GM18873 (cell line): Measurements from ENCODE around the gene TBC1D14.
"Not testable (repeated sequence)": the region's sequence is repeated elsewhere in the genome, so short reads cannot be mapped to it uniquely, and the experiment has no call there.

Experiments used
- ATAC-seq: cut with Tn5 transposase; IDR thresholded peaks from one replicate; pipeline ENCODE4 v1.9.1; 2021; ENCODE audit warnings: mild to moderate bottlenecking, moderate library complexity, moderate number of reproducible peaks; ENCODE audit not compliant: unreplicated experiment, low FRiP score

The TBC1D14 gene

DNA sequence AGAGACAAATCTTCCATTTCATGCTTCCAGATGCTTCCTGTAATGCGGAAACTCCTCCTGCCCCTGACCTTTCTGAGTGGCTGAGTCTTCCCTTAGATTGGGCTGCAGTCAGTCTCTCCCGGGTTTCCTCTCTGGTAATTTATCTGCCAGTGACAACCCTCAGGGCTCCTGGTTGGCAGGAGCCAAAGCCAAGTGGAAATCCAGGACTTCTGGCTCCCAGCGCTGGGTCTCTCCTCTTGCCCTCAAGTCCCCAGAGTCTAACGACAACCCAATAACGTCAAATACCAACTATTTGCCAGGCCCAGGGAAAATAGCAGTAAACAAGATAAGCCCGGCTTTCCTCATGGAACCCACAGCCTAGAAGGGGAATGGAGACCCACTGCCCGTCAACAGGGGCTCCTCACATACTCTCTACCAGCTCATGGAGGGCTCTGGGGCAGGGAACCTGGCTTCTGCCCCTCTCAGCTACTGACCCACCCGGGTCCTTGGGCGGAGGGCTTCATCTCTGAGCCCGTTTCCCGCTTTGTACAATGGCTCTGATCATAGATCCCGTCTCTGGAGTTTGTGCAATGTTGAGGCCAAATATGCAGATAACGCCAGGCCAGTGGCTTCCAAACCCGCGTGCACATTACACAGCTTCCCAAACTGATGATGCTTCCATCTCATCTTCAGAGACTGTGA, 1.1 kb upstream of the TBC1D14 start:
- ATAC-seq: no peak

- ATAC-seq: no peak
Measured at GRCh38 chr4:6909970-6910339, 329 bp downstream of the TBC1D14 start.

DNA sequence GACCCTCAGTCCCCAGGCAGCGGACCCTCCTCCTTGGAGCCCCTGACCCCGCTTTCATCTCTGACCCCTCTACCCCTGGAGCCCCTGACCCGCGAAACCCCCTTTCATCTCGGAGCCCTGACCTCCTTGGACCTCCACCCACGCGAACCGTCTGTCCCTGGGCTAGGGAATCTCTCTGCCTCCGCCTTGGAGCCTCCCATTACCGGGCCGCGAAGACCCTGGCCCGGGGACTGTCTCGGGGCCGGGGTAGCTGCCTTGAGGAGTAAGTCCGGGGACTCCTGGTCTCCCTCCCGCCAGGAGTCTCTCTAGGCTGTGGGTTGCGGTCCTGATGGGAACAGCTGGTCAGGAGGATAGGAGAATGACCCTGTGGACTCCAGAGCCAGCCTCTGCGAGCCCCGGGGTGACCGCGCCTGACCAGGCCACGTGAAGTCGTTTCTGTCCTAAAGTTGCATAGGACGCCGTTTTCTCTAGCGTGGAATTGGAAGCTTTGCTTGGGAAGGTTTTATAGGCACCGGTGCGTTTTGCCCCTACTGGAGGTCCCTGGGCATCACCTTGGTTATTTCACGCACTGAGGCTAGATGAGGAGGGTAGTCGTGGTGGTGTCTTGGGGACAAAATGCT, 824 bp downstream of the TBC1D14 start:
- ATAC-seq: no peak

GRCh38 chr4:6910960-6911874, 1.6 kb downstream of the TBC1D14 start:
- no peak for ATAC-seq

DNA sequence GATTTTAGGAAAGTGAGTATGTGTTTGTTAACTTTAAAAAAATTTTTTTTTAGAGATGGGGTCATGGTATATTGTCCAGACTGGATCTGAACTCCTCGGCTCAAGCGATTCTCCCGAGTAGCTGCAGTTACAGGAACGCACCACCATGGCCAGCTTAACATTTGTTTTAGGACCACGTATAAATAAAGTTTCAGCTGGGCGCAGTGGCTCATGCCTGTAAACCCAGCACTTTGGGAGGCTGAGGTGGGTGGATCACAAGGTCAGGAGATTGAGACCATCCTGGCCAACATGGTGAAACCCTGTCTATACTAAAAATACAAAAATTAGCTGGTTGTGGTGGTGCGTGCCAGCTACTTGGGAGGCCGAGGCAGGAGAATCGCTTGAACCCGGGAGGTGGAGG, 2.3 kb downstream of the TBC1D14 start:
- ATAC-seq: not testable (repeated sequence)

- ATAC-seq: no peak
Measured at GRCh38 chr4:6912441-6912840, 2.8 kb downstream of the TBC1D14 start.

DNA sequence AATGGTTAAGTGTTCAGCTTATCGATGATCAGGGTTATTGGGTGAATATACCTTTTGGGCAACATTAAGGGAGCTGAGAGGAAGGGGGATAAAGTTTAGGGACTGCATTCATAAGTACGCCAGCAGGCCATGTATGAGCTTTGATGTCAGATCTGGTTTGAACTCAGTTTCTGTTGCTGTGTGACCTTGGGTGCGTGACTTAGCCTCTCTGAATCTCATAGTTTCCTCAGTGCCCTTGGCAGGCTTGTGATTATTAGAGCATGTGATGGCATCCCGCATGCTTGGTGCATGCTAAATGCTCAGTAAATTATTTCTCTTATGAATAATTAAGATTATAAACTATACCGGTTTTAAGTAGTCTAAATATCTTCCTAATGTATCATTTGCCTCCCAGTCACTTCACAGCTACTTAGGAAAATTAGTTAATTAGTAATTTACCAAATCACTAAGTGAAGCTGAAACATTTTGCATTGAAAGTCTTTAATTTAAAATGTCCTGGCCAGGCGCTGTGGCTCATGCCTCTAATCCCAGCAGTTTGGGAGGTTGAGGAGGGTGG, 3.8 kb downstream of the TBC1D14 start:
- ATAC-seq: no peak

GRCh38 chr4:6914448-6914847, 4.8 kb downstream of the TBC1D14 start:
- no peak for ATAC-seq

- no peak for ATAC-seq
Measured at GRCh38 chr4:6915041-6916005, 5.7 kb downstream of the TBC1D14 start.

GRCh38 chr4:6916069-6916586, 6.5 kb downstream of the TBC1D14 start:
- no peak for ATAC-seq

DNA sequence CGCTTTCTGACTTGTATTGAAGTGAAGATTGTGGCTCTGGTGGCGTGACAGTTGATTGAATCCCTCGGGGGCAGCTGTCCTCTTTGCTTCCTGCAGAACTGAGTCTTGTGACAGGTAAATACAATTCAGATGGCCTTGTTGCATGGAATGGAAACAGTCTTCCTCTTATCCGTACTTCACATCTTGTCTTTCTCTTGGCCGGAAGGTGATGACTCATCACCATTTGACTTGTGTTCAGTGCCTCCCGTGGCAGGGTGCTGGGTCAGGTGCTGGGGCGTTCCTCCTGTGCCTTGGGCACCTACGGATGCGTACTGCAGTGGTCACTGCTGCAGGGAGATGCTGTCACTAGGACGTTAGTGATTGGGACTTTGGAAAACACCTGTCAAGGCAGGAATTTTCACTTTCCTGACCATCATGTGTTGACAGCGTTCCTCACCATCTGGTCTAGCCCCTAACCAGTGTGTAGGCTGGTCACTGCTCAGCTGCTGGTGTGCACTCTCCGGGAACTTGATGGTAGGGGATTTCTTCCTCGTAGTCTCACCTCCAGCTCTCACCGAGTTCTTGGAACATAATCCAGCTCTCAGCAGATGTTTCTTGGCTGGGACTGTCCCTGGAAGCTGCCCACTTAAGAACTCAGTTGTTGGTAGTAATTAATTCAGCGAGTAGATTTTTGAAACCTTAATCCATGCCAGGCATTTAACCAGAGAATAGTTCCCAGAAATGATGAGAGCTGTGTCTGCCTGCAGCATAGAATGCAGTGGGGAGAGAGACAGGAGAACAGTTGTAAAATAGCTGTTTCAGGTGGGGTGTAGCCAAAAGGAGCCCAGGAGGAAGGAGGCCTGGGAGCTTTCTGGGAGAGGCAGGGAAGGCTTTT, 7.2 kb downstream of the TBC1D14 start:
- ATAC-seq: no peak

GRCh38 chr4:6917461-6918271, 8.0 kb downstream of the TBC1D14 start:
- no peak for ATAC-seq

- ATAC-seq: no peak
Measured at GRCh38 chr4:6918338-6918737, 8.7 kb downstream of the TBC1D14 start.

- ATAC-seq: no peak
Measured at GRCh38 chr4:6920171-6920570, 10.5 kb downstream of the TBC1D14 start.

DNA sequence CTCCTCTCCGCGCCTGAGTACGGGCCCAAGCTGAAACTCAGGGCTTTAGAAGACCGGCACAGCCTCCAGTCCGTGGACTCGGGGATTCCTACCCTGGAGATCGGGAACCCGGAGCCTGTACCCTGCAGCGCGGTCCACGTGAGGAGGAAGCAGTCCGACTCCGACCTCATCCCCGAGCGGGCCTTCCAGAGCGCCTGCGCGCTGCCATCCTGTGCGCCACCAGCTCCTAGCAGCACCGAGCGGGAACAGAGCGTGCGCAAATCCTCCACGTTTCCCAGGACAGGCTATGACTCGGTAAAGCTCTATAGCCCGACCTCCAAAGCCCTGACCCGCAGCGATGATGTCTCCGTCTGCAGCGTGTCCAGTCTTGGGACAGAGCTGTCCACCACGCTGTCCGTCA, 13.9 kb downstream of the TBC1D14 start:
- no peak for ATAC-seq

DNA sequence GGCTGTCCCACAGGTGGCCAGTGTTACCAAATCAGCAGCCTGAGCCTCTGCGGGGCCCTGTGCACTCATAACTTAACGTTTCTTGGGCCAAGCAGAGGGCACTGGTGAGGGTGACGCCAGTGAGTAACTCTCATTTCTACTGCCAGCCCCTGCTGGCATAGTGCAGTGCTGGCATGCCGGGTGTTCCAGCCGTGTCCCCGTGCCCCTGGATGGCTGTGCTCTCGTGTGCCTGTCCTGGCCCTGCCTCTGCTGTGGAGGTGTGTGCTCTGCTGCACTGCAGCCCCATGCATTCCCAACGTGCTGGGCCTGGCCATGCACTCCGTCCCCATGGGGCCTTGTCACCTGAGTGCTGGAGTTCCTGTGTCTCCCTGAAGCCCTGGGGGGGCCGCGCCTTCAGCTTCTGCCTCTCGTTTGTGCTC, 14.7 kb downstream of the TBC1D14 start:
- no peak for ATAC-seq

GRCh38 chr4:6925357-6925836, 15.8 kb downstream of the TBC1D14 start:
- no peak for ATAC-seq

- no peak for ATAC-seq
Measured at GRCh38 chr4:6926081-6926480, 16.5 kb downstream of the TBC1D14 start.
